GM20000 (cell line): ENCODE data around the gene ZBED6.
A peak's percentile ranks its signal among the peaks of the same experiment; 100 is the strongest.
"Not testable (repeated sequence)": the region's sequence is repeated elsewhere in the genome, so short reads cannot be mapped to it uniquely, and the experiment has no call there.

ENCODE experiments used
- DNase-seq: peaks from one replicate; pipeline ENCODE4 v3.0.0; 2012; ENCODE audit warnings: low spot score
- TF ChIP-seq, protein P1 (sequence below): IDR thresholded peaks from 2 replicates; pipeline ENCODE4 v1.5.1; 2012; ENCODE audit warnings: mild to moderate bottlenecking, control low read depth; ENCODE audit errors: extremely low read depth, missing control alignments

The ZBED6 gene

DNA sequence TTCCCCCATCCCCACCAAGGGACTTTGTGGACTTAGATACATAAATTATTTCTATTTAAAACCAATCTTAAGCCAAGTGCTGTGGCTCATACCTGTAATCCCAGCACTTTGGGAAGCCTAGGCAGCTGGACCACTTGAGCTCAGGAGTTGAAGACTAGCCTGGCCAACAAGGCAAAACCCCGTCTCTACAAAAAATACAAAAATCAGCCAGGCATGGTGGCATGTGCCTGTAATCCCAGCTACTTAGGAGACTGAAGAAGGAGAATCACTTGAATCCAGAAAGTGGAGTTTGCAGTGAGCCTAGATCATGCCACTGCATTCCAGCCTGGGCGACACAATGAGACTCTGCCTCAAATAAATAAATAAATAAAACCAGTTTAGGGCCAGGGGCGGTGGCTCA, 34.9 kb upstream of the ZBED6 start:
- TF ChIP-seq, protein P1, sequence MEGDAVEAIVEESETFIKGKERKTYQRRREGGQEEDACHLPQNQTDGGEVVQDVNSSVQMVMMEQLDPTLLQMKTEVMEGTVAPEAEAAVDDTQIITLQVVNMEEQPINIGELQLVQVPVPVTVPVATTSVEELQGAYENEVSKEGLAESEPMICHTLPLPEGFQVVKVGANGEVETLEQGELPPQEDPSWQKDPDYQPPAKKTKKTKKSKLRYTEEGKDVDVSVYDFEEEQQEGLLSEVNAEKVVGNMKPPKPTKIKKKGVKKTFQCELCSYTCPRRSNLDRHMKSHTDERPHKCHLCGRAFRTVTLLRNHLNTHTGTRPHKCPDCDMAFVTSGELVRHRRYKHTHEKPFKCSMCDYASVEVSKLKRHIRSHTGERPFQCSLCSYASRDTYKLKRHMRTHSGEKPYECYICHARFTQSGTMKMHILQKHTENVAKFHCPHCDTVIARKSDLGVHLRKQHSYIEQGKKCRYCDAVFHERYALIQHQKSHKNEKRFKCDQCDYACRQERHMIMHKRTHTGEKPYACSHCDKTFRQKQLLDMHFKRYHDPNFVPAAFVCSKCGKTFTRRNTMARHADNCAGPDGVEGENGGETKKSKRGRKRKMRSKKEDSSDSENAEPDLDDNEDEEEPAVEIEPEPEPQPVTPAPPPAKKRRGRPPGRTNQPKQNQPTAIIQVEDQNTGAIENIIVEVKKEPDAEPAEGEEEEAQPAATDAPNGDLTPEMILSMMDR, result no peak
- no peak for DNase-seq

DNA sequence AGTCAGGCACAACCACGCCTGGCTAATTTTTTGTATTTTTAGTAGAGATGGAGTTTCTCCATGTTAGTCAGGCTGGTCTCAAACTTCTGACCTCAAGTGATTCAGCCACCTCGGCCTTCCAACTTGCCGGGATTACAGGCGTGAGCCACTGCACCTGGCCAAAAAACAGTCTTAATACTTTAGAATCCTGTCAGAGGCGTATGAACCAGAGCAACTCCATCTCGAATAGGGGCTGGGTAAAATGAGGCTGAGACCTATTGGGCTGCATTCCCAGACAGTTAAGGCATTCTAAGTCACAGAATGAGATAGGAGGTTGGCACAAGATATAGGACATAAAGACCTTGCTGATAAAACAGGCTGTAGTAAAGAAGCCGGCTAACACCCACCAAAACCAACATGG, 33.5 kb upstream of the ZBED6 start:
- DNase-seq, result not testable (repeated sequence)

DNA sequence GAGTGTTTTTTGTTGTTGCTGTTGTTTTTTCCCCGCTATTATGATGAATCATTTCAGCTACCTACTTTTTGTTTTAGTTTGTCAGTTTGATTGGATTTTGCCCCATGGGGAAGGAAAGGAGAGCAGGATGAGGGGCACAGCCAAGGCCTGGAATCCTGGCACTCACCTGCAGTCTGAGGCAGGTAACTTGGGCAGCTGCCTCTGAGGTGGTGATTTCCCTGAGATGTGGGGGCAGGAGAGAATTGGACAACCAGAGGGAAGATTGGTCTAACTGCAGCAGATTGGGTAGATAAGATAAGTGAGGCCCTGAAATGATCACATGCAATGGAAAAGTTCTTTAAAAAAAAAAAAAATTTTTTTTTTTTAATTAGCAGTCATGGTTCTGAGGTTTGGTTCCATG, 31.9 kb upstream of the ZBED6 start:
- no peak for DNase-seq
- TF ChIP-seq, protein P1, result no peak

DNA sequence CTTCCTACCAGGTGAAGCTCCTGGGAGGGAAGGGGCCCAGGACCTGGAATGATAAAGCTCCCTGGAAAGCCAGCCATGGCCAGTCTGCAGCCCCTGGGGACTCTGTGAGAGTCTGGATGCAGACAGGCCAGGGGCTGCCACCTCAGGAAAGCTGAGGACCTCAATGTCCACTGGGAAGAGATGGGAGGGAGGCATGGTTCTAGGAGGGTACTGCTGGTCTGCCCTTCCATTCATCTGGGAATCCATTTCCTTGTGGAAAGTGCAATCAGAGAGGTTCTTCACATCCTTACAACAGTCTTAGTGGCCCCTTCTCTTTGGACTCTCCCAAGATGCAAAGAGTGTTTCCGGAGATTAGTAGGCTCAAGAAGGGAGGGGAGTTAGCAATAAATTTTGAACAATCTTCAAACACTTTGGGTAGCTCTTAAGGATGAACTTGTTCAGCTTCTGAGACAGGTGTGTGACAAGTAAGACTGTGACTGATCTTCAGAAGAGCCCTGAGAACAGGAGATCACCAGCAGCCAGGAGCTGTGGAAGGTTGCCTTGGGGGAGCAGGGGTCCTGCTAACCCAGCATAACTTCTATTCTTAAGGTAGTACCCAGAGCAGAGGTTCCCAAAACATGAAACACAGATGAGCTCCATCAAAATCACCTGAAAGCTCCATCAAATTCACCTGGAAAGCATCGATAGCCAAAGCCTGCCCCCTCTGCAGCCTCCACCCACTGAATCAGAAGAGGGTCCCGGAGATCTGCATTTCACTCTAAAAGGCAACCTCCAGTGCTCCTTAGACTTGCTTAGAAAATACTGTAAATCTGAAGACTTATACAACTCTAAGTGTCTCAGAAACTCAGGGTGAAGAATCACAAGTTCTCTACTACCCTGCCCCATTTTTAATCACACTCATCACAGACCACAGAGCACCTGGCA, 31.1 kb upstream of the ZBED6 start:
- DNase-seq, result no peak
- TF ChIP-seq, protein P1, result no peak

DNA sequence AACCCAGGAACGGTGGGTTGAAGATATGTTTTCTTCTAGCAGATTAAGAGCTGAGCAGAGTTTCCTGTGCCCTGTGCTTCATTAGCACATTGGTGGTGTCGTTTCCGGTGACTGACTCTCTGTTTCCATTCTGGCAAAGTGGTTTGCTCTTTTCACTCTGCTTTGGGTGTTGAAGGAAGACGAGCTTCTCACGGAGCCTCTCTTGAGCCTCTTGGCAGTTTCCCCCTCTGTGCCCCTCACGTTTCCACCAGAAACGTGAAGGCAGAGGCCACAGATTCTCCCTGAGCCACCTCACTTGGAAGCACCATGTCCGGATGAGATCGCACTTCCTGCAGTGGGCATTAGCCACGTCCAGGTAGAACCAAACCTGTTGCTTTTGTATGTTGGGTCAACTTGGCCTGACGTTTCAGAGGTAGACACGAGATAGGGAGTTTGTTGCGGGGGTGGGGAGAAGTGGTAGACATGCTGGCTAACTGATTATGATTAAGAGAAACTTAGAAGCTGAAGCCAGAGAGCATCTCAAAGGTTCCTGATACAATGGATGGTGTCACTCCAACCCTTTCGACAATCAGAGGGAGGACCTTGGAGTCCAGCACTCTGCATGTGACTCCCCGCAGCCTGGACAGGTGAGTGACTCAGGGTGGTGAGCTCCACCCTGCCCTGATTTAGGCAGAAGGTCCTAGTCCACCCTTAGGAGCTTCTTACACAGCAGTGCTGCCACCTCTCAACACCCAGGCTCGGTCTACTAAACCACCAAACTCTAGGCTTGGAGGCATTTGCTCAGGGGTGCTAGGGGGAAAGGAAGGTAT, 30.2 kb upstream of the ZBED6 start, which contains the start of gene LAX1:
LAX1 (plus strand) TSS at position 155 of the 809 bp plus-strand sequence; CDS start at position 538, 383 bp downstream.
- TF ChIP-seq, protein P1, result no peak
- peak; percentile 69 for DNase-seq

DNA sequence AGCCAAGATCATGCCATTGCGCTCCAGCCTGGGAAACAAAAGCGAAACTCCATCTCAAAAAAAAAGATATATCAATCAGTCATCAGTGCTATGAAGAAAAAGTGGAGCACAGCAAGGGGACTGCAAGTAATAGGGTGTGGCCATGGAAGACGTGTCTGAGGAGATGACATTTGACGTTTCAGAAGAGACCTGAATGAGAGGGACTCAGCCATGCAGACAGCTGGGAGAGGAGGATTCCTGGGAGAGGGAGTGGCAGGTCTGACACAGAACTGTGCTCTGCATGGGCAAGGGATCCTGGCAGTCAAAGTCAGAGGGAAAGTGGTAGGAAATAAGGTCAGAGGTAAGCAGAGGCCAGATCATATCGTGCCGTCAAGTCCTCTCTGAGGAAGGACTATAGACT, 27.2 kb upstream of the ZBED6 start:
- TF ChIP-seq, protein P1, result no peak

DNA sequence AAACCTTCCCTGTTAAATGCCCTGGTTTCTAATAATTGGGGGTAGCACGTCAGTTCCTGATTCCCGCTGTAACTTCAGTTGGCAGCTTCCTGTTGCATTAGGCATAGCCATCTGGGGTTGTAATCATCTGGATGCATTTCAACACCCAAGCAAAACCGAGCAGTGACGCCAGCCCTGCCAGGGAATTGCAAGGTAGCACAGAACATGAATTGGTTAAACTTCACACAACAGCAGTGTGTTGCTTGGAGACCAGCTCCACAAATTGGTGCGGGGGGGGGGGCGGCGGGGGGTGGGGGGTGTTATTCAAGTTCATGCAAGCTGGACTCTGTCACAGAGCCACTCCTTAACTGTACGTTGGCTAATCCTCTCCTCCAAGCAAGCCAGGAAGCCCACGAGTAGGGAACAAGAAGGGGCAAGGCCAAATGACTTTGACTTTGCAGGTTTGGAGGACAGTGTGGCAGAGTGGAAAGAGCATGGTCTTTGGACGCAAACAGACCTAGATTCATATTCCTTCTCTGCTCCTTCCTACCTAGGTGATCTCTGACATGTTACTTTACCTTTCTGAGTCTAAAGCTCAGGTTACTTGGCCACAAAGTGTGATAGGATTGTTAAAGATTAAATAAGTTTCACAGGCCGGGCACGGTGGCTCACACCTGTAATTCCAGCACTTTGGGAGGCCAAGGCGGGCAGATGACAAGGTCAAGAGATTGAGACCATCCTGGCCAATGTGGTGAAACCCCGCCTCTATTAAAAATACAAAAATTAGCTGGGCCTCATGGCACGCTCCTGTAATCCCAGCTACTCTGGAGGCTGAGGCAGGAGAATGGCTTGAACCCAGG, 25.7 kb upstream of the ZBED6 start:
- no peak for DNase-seq
- TF ChIP-seq, protein P1, result no peak

More for the DNA sequence above, 27.2 kb upstream of the ZBED6 start:
- no peak for DNase-seq
